ENCODE data around the gene LAMA2. TPM values are rescaled to one million over a fixed set of nuclear protein-coding genes. Genes with fewer than 3 reads are reported as not detected.

Gene LAMA2
- total and polyA plus RNA-seq, 2 donors (not counting 1 experiment from before 2014, with no cell fraction given), result 19.5 to 67.5 TPM

DNA sequence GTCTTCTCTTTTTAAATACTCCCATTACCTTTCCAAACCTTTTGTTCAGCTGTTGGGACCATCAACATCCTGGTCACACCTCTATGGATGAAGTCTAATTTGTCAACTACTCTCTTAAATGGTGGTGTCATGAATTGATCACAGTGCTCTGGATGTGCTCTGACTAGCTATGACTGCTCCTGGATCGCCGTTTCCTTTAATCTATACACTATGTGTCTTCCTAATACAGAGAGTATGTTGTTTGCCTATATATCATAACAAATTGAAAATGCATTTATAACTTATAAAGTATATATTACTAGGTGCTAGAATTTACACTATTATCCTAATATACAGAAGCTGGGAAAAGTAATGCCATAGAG is 357.5 kb downstream of the LAMA2 start:
- no peak for DNase-seq (ENCODE audit: low read depth in 2 of 2)
- TF ChIP-seq EZH2 (IDR thresholded peaks at IDR 0.05; ENCODE audit: low read length, missing control alignments), result no peak
- TF ChIP-seq, protein P1, sequence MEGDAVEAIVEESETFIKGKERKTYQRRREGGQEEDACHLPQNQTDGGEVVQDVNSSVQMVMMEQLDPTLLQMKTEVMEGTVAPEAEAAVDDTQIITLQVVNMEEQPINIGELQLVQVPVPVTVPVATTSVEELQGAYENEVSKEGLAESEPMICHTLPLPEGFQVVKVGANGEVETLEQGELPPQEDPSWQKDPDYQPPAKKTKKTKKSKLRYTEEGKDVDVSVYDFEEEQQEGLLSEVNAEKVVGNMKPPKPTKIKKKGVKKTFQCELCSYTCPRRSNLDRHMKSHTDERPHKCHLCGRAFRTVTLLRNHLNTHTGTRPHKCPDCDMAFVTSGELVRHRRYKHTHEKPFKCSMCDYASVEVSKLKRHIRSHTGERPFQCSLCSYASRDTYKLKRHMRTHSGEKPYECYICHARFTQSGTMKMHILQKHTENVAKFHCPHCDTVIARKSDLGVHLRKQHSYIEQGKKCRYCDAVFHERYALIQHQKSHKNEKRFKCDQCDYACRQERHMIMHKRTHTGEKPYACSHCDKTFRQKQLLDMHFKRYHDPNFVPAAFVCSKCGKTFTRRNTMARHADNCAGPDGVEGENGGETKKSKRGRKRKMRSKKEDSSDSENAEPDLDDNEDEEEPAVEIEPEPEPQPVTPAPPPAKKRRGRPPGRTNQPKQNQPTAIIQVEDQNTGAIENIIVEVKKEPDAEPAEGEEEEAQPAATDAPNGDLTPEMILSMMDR (conservative IDR thresholded peaks at IDR 0.05 in 1 of 2, IDR thresholded peaks at IDR 0.05 in 1 of 2; ENCODE audit: low read depth in 1 of 2, low read length in 2 of 2), result no peak
- no peak overlapping the region for H3K9ac ChIP-seq (ENCODE audit: insufficient read depth, low read length)

DNA sequence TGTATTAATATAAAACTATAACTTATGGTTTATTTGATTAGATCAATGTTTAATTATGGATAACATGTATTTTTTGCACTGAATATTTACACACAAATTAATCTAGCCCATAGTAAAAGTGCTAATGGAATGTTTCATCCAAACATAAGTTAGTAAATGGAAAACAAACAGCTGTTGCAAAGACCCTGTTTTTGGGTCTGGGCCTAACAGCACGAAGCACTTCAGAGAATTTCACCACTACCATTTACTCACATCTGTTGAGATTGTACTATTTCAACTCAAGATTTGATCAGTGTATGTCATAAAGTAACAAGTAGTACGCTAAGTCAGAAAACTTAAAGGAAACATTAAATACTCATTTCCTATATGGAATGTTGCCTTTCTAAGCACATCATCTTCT is 359.6 kb downstream of the LAMA2 start:
- Histone ChIP-seq H3K9me3 (ENCODE audit: control insufficient read depth, insufficient read depth, low read depth, low read length) (no peaks in the 10 kb centered on the region), H3K27ac (ENCODE audit: insufficient read depth, low read length) (no peak overlapping the region), H3K9ac (ENCODE audit: insufficient read depth, low read length) (no peak overlapping the region), H3K4me3 (replicated peaks in 1 of 4; ENCODE audit: control extremely low read depth in 1 of 4, insufficient read depth in 1 of 4, low read depth in 3 of 4, low read length in 4 of 4) (no peak overlapping the region), H3K4me1 (ENCODE audit: control insufficient read depth, extremely low read depth, insufficient read depth, low read length) (no peaks in the 10 kb centered on the region), H3K79me2 (ENCODE audit: control insufficient read depth, insufficient read depth, low read length) (no peaks in the 10 kb centered on the region), H4K20me1 (ENCODE audit: control insufficient read depth, extremely low read depth, insufficient read depth, low read length) (no peaks in the 10 kb centered on the region), H3K27me3 (ENCODE audit: control insufficient read depth, insufficient read depth, low read length) (no peaks in the 10 kb centered on the region), H3K4me2 (ENCODE audit: extremely low read depth, insufficient read depth, low read length) (no peak overlapping the region), H2AFZ (ENCODE audit: low read length) (no peak overlapping the region), H3K36me3 (ENCODE audit: control insufficient read depth, insufficient read depth, low read length) (no peaks in the 10 kb centered on the region)
- DNase-seq (ENCODE audit: low read depth in 2 of 2), result no peak
- TF ChIP-seq, protein P1 (conservative IDR thresholded peaks at IDR 0.05 in 1 of 2, IDR thresholded peaks at IDR 0.05 in 1 of 2; ENCODE audit: low read depth in 1 of 2, low read length in 2 of 2), result no peak
- TF ChIP-seq EZH2 (IDR thresholded peaks at IDR 0.05; ENCODE audit: low read length, missing control alignments), result no peak

More for the DNA sequence above, 357.5 kb downstream of the LAMA2 start:
- H3K4me3 ChIP-seq (replicated peaks in 1 of 4; ENCODE audit: control extremely low read depth in 1 of 4, insufficient read depth in 1 of 4, low read depth in 3 of 4, low read length in 4 of 4), result no peak overlapping the region
- no peaks in the 10 kb centered on the region for H4K20me1 ChIP-seq (ENCODE audit: control insufficient read depth, extremely low read depth, insufficient read depth, low read length)
- H3K27me3 ChIP-seq (ENCODE audit: control insufficient read depth, insufficient read depth, low read length), result no peaks in the 10 kb centered on the region
- H3K4me1 ChIP-seq (ENCODE audit: control insufficient read depth, extremely low read depth, insufficient read depth, low read length), result no peaks in the 10 kb centered on the region
- no peak overlapping the region for H3K4me2 ChIP-seq (ENCODE audit: extremely low read depth, insufficient read depth, low read length)
- H3K36me3 ChIP-seq (ENCODE audit: control insufficient read depth, insufficient read depth, low read length), result no peaks in the 10 kb centered on the region
- no peak overlapping the region for H3K27ac ChIP-seq (ENCODE audit: insufficient read depth, low read length)
- H3K9me3 ChIP-seq (ENCODE audit: control insufficient read depth, insufficient read depth, low read depth, low read length), result no peaks in the 10 kb centered on the region
- H3K79me2 ChIP-seq (ENCODE audit: control insufficient read depth, insufficient read depth, low read length), result no peaks in the 10 kb centered on the region
- no peak overlapping the region for H2AFZ ChIP-seq (ENCODE audit: low read length)

DNA sequence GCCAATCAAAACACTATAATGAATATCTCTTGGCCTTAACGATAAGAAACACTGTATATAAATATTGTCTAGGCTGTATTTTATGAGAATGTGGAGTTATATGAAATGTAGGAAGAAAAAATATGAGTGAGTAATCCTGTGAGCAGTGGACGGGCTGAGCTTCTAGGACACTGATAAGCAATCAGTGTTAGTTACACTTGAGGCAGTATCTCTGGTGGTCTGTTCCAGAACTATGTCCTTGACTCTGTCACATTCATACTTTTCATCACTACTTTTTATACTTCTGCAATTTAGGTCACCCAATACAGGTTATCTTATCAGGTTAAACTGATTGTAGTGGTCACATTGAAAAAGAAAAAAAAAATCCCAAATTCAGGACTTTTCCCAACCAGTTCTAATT is 360.4 kb downstream of the LAMA2 start:
- Histone ChIP-seq H3K27ac (ENCODE audit: insufficient read depth, low read length) (no peak overlapping the region), H2AFZ (ENCODE audit: low read length) (no peak overlapping the region), H3K4me2 (ENCODE audit: extremely low read depth, insufficient read depth, low read length) (no peak overlapping the region), H3K79me2 (ENCODE audit: control insufficient read depth, insufficient read depth, low read length) (no peaks in the 10 kb centered on the region), H4K20me1 (ENCODE audit: control insufficient read depth, extremely low read depth, insufficient read depth, low read length) (no peaks in the 10 kb centered on the region), H3K9ac (ENCODE audit: insufficient read depth, low read length) (no peak overlapping the region), H3K4me1 (ENCODE audit: control insufficient read depth, extremely low read depth, insufficient read depth, low read length) (no peaks in the 10 kb centered on the region), H3K9me3 (ENCODE audit: control insufficient read depth, insufficient read depth, low read depth, low read length) (no peaks in the 10 kb centered on the region), H3K27me3 (ENCODE audit: control insufficient read depth, insufficient read depth, low read length) (no peaks in the 10 kb centered on the region), H3K4me3 (replicated peaks in 1 of 4; ENCODE audit: control extremely low read depth in 1 of 4, insufficient read depth in 1 of 4, low read depth in 3 of 4, low read length in 4 of 4) (no peak overlapping the region), H3K36me3 (ENCODE audit: control insufficient read depth, insufficient read depth, low read length) (no peaks in the 10 kb centered on the region)
- TF ChIP-seq, protein P1 (conservative IDR thresholded peaks at IDR 0.05 in 1 of 2, IDR thresholded peaks at IDR 0.05 in 1 of 2; ENCODE audit: low read depth in 1 of 2, low read length in 2 of 2), result no peak
- no peak for TF ChIP-seq EZH2 (IDR thresholded peaks at IDR 0.05; ENCODE audit: low read length, missing control alignments)
- no peak for DNase-seq (ENCODE audit: low read depth in 2 of 2)

Measured in fibroblast of lung (primary cell).